GM10847 (cell line): ENCODE results near the gene SYNGR3.

Experiments
- POLR2A ChIP-seq: IDR thresholded peaks from 2 replicates; pipeline ENCODE4 v1.6.1; 2011; ENCODE audit not compliant: insufficient read length; ENCODE audit errors: extremely low read depth

SYNGR3 gene

GRCh38 chr16:1983544-1984346, 6.0 kb upstream of the SYNGR3 start, which contains the start of gene GFER:
Gene GFER, plus strand, starts transcription at chr16:1984193. Its CDS starts 26 bp downstream, at chr16:1984219.
- peak; percentile 87 for TF ChIP-seq POLR2A

DNA sequence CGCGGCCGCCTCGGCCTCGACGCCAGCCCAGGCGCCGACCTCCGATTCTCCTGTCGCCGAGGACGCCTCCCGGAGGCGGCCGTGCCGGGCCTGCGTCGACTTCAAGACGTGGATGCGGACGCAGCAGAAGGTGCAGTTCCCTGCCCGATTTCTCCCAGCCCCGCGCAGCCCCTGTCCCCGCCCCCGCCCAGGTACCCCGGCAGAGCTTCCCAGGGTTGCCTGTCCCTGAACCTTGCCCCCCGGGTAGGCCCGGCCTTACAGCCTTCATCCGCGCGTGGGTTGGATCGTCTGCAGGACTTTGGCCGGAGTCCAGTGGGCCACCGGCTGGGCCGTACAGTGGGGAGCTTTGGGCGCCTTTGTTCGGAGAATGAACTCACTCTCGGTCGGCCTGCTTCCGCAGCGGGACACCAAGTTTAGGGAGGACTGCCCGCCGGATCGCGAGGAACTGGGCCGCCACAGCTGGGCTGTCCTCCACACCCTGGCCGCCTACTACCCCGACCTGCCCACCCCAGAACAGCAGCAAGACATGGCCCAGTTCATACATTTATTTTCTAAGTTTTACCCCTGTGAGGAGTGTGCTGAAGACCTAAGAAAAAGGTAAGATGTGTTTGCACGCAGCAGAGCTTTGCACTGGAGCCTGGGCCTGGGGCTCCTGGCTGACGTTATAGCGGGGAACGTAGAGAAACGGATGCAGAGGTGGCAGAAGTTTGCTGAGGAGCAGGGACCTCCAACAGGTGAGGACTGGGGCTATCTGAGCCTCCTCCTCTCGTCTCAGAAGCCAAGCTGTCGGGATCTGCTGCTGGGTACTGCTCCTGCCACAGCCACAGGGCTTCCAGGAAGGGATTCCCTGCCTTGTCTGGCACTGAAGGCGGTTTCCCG, 5.2 kb upstream of the SYNGR3 start:
- TF ChIP-seq POLR2A = no peak

- TF ChIP-seq POLR2A = no peak
These were observed 4.2 kb upstream of the SYNGR3 start for GRCh38 chr16:1985466-1986150.

DNA sequence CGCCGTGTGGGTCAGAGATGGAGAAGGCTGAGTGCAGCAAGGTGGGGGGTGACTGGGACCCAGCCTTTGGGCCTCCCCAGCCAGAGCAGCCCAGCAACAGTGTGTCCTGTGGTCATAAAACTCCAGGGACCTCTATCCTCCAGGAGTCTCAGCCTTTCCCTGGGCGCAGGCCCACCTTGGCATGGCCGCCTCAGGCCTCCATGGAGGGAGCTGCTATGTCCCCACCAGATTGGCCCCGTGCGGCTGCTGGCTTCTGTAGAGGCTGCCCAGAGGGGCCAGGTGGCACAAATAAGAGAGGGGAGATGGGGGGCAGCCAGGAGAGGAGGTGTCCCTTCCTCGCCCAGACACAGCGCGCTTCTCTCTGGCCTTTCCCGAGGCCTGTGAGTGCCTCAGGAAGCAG, 2.6 kb upstream of the SYNGR3 start:
- TF ChIP-seq POLR2A = no peak

GRCh38 chr16:1990101-1990350, 256 bp downstream of the SYNGR3 start:
- no peak for TF ChIP-seq POLR2A

GRCh38 chr16:1990351-1991134, 773 bp downstream of the SYNGR3 start:
- no peak for TF ChIP-seq POLR2A

DNA sequence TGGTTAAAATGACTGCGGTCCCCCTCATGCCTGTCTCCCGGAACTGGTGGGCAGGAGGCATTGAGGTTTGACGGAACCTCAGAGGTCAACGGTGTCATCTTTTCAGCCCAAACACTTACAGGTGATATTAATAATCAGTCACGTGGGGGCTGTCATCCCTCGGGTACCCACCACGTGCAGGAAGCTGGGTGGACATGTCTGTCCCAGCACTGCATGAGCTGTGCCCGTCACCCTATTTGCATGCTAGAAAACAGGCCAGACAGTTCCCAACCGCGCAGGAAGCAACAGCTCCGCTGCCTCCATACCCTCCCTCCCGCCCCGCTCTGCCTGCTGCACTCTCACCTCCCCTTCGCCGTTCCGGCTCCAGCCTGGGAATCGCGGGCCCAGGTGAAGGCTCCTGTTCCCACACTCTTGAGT, 1.4 kb downstream of the SYNGR3 start:
- TF ChIP-seq POLR2A = no peak

DNA sequence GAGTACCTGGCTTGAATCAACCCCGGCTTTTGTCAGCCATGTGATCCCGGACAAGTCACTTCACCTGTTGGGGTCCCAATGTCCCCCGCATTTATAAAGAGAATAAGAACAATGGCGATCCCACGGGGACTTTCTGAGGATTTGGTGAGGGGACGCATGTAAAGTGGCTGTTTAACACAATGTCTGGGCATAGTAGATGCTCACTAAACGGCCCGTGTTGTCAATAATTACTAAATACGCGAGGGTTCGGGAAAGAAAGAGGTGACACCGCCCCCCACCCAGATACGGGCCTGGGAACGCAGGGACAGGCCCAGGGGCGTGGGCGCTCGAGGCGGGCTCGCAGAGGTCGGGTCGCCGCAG, 1.8 kb downstream of the SYNGR3 start:
- TF ChIP-seq POLR2A = no peak

DNA sequence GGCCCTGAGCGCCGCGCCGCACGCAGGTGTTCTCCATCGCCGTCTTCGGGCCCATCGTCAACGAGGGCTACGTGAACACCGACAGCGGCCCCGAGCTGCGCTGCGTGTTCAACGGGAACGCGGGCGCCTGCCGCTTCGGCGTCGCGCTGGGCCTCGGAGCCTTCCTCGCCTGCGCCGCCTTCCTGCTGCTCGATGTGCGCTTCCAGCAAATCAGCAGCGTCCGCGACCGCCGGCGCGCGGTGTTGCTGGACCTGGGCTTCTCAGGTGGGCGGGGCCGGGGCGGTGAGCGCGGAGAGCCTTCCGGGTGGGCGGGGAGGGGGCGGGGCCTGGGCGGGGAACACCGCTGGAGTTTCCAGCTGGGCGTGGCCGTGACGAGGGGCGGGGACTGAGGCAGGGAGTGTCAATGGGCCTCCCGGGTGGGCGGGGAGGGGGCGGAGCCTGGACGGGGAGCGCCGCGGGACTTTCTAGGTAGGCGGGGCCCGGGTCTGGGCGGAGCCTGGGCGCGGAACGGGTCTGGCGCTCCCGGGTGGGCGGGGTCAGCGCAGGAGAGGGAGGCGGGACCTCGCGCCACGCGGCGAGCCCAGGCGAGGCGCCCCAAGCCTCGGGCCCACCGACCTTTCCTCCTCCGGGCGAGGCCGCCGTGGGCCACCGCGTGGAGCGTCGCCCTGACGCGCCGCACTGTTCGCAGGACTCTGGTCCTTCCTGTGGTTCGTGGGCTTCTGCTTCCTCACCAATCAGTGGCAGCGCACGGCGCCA, 2.4 kb downstream of the SYNGR3 start:
- TF ChIP-seq POLR2A = peak; percentile 43

GRCh38 chr16:1992704-1993317, 3.0 kb downstream of the SYNGR3 start:
- no peak for TF ChIP-seq POLR2A

DNA sequence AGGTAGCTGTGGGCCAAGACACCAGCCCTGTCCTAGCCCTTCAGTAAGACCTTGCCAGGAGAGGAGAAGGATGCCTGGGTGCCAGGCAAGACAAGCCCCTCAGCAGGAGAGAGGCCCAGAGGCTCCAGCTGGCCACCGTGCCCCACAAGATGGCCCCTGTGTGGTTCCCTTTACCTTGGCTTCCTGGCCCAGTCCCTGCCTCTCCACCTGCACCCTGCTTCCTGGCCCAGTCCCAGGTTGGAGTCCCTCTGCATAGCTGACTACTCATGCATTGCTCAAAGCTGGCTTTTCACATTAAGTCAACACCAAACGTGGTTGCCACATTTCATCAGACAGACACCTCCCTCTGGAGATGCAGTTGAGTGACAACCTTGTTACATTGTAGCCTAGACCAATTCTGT, 4.0 kb downstream of the SYNGR3 start:
- TF ChIP-seq POLR2A = no peak

- TF ChIP-seq POLR2A = no peak
These were observed 8.0 kb downstream of the SYNGR3 start for GRCh38 chr16:1997494-1998359.

DNA sequence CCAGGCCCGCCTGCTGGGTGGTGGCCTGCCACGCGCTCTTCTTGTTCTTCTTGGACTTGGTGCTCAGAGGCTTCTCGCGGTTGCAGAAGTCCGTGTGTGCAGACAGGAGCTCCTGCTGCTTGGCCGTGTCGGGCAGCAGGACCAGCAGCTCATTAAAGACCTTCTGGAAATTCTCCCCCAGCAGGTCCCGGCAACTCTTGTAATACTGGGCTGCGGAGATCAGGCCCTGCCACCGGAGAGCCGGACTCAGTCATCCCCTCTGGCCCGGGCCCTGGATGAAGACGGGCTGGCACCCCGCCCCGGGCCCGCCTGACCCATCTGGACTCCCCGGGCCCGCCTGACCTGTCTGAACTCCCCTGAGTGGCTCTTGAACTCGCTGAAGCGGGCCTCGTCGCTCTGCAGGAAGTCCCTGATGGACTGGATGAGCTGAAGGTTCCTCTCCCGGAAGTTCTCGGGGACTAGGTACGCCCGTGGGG, 8.6 kb downstream of the SYNGR3 start:
- TF ChIP-seq POLR2A = no peak
